NCI-H510A (cell line): ENCODE results near the gene WDR53.
A peak's percentile ranks its signal among the peaks of the same experiment; 100 is the strongest.
"Not testable (repeated sequence)": the region's sequence is repeated elsewhere in the genome, so short reads cannot be mapped to it uniquely, and the experiment has no call there.

Experiments used
- DNase-seq: peaks from one replicate; lab custom pipeline; 2025; lab: John Stamatoyannopoulos, UW

The WDR53 gene

DNA sequence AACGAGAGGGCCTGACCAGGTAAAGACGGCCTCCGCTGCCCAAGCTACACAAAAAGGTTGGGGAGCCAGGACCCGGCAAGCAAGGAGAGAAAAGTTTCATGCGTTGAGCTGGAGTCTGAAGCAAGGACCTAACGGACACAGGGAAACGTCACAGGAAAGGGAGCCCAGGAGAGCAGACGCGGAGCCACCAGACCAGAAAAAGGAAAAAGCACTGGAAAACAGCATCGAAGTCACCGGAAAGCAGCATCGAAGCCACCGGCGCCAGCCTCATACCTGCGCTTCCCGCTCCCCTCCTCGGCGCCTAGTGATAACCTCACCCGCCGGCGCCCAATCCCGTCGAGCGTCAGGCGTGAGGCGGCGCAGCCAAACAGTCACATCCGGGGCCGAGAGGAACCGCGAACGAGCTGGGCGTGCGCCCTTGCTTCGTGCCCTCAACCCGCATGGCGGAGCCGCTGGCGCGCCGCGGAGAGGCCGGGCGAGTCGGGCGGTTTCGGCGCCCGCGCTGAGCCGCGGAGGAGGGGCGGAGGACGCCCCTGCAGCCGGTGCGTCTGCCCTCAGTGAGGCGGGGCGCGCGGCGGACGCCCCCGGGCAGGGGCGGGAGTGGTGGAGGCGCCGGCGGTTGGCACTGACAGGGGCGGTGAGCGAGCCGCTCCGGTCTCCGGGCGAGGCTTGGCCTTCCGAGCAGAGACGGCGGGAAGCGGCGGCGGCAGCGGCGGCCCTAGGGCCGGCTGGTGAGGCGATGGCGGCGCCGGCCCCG lies at the start of gene WDR53, which contains the start of gene FBXO45:
Gene WDR53, minus strand, starts transcription at position 309 of the 757 bp plus-strand sequence. CDS start 7,079 bp downstream, outside the sequence.
Gene FBXO45, plus strand, starts transcription at position 415 of the 757 bp plus-strand sequence. Its CDS starts 325 bp downstream, at position 740.
- peak; percentile 92 for DNase-seq

DNA sequence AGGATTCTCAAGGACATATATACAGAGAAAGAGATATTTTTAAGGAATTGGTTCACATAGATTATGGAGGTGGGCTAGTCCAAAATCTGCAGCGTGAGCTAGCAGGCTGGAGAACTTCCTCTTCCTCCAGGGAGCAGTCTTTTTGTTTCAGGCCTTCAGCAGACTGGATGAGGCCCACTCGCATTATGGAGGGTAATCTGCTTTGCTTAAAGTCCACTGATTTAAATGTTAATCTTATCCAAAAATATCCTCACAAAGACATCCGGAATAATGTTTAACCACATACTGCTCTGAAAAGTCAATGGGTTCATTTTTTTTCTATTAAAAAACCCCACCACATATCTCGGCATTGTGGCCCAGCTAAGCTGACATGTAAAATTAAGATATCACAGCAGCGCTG lies 48.9 kb upstream of the WDR53 start:
- no peak for DNase-seq

GRCh38 chr3:196615234-196615633 lies 46.9 kb upstream of the WDR53 start:
- DNase-seq: not testable (repeated sequence)

DNA sequence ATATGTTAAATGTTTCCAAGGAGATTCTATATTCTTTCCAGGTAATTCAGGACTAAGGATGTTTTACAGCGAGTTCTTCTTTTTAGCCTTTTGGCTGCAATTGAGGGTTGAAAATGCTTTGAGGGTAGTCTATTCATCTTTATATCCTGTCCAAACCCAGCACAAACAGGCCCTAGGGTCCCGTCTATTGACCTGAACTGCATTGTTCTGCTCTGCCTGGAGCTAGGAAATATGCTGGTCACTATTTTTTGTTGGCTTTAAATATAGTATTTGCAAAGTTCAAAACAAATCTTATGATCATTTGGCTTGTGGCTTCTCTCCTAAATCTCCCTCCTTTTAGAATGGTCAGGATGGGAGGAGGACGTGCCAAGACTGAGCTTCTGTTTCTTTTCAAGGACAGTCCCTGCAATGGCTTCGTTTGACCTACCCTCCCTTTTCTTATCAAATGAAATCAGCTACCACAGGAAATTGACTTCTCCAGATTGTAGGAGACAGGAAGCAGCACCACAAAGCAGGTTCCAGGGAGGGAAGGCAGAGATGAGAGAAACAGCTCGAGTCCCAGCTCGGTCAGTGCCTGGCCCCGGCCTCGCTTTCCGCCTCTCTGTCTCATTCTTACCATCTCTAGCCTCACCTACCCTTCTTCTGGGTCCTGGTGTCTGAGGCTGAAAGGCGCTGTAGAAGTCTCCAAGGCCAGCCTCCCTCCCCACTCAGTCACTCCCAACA lies 43.6 kb upstream of the WDR53 start:
- DNase-seq: no peak

DNA sequence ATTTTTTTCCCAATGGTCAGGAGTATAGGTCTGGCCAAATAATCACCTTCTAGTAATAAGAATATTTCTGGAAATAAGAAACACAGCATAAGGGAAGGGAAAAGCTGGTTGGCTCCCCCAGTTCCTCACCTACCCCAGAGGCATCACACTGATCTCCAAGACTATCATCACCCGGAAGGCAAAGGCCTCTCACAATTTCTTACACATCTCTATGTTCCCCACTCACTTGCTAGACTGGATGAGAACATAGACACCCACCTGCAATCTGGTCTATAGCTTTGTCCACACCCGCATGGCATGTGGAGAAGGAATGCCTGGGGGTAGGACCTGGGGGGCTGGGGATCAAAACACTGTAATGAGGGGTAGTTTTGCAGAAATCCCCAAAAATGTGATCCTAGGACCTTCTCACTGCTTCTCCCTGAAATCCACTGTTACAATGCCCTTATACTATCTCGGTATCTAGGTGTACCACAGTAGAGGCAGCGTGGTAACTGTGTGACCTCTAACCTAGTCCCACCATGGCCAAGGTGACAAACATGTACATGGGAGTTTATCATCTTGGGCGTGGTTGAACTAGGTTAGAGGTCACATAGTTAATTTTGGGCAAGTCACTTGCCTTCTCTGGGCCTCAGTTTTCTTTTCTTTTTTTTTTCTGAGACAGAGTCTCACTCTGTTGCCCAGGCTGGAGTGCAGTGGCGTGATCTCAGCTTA lies 41.6 kb upstream of the WDR53 start:
- no peak for DNase-seq

GRCh38 chr3:196609343-196609775 lies 41.0 kb upstream of the WDR53 start:
- DNase-seq: peak; percentile 82

GRCh38 chr3:196608693-196609092 lies 40.3 kb upstream of the WDR53 start:
- DNase-seq: no peak

GRCh38 chr3:196604548-196604947 lies 36.2 kb upstream of the WDR53 start:
- peak; percentile 23 for DNase-seq

GRCh38 chr3:196603683-196604082 lies 35.3 kb upstream of the WDR53 start:
- DNase-seq: no peak

DNA sequence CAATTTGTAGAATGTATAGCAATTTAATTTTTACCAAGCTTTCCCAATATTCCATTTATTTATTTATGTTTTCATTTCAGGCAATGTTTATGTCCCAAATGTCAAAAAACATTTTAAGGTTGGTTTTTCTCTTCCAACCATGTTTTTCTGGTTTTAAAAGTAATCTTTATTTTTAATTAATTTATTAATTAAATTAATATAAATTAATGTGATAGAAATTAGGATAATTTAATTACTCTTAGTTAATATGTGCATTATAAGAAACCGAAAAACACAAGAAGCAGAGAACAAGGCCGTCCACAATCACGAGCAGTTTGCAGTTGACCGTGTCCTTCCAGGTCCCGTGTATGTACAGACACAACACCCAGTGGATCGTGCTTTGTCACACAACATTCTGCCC lies 34.3 kb upstream of the WDR53 start:
- DNase-seq: no peak

- DNase-seq: no peak
Observed at GRCh38 chr3:196600359-196600758, 32.0 kb upstream of the WDR53 start.

- DNase-seq: no peak
Observed at GRCh38 chr3:196599734-196600128, 31.4 kb upstream of the WDR53 start.

- DNase-seq: not testable (repeated sequence)
Observed at GRCh38 chr3:196597971-196598733, 29.8 kb upstream of the WDR53 start.

GRCh38 chr3:196596355-196596754 lies 28.0 kb upstream of the WDR53 start:
- no peak for DNase-seq

- DNase-seq: no peak
Observed at GRCh38 chr3:196590279-196590678, 21.9 kb upstream of the WDR53 start.

DNA sequence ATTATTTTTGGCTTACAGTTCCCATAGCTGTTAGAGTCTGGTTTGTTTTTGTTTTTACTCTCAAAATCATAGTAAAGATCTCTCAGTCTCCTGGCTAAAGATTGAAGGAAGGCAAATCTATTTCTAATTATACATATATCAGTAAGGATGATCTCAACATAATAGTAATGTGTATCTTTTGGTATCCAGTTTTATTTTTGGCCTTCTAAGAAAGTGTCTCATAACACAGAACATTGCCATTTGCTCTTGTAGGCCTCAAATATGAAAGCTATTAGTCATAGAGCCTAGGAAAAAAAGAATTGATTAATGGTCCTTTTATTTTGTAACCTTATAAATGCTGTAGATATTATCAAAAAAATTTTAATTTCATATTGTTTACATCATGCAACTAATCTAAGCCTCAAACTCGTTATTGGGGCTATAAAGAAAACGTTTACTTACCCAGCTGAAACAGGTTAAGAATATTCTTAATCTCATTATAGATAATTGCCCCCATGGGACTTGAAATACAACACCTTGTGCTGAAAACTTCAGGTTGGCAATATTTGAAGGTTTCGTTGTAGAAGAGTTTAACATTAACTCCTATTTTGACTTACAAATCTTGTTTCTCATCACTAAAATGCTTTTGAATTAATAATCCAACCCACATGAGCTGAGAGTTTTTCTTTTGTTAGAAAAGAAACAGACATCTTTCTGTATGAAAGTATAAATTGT lies 16.8 kb upstream of the WDR53 start:
- DNase-seq: no peak

DNA sequence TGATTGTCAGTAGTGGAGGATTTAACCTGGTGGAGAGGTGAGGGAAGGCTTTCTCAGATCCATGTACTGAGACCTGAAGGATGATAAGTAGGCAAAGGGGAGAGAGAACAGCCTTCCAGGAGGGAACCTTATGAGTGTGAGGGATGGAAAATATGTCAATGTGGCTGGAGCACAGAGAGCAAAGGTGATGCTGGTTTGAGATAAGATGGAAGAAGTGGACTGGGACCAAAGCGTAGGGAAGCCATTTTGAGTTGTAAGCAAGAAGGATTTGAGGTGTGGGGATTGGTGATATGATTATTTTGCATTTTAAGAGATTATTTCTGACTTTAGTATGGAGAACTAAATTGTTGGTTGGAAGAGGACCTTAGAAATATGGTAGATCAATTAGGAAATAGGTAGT lies 4.0 kb upstream of the WDR53 start:
- DNase-seq: no peak

GRCh38 chr3:196570332-196570731 lies 2.0 kb upstream of the WDR53 start:
- not testable (repeated sequence) for DNase-seq

- DNase-seq: peak; percentile 26
Observed at GRCh38 chr3:196569003-196569516, 706 bp upstream of the WDR53 start.

- no peak for DNase-seq
Observed at GRCh38 chr3:196563721-196564225, 4.6 kb downstream of the WDR53 start.

- no peak for DNase-seq
Observed at GRCh38 chr3:196559826-196560225, 8.5 kb downstream of the WDR53 start.
